Measurements from ENCODE around the gene LIPT2. TPM values are rescaled to one million over a fixed set of nuclear protein-coding genes. Genes with fewer than 3 reads are reported as not detected.

The LIPT2 gene
- polyA plus RNA-seq, 1 of the 3 experiments (the other 2 are of a cell fraction), result 4.6 TPM

- TF ChIP-seq FOXM1 (IDR thresholded peaks at IDR 0.05; ENCODE audit: low read depth) (no peak), CHD2 (IDR thresholded peaks at IDR 0.05; ENCODE audit: low read length, partially characterized antibody) (no peak), TAF1 (IDR thresholded peaks at IDR 0.05; ENCODE audit: borderline replicate concordance, low read depth, low read length) (no peak), PBX3 (IDR thresholded peaks at IDR 0.05) (no peak), MAX (IDR thresholded peaks at IDR 0.05; ENCODE audit: low read depth) (no peak)
Measured at GRCh38 chr11:74460065-74460464, 33.5 kb downstream of the LIPT2 start (continued).

GRCh38 chr11:74459584-74459983, 33.9 kb downstream of the LIPT2 start:
- H3K27me3 ChIP-seq (ENCODE audit: insufficient read depth), result no peaks in the 10 kb centered on the region
- ChIA-PET CTCF (interaction anchor here (1.6 kb wide), 1 partner anchor 111 kb away, joined by 5 read pairs; no protein-coding TSS in a partner anchor), POLR2A (no interaction called here)
- no peaks in the 10 kb centered on the region for H4K20me1 ChIP-seq (ENCODE audit: insufficient read depth)
- H3K4me3 ChIP-seq (ENCODE audit: low read depth in 2 of 2, low read length in 1 of 2), result no peak overlapping the region
- TF ChIP-seq GABPA (IDR thresholded peaks at IDR 0.05; ENCODE audit: low read depth), result no peak
- TF ChIP-seq MAX (IDR thresholded peaks at IDR 0.05; ENCODE audit: low read depth), result no peak
- no peak for TF ChIP-seq FOXJ3 (CRISPR knock-in tag; IDR thresholded peaks at IDR 0.05)
- TF ChIP-seq USF1 (IDR thresholded peaks at IDR 0.05; ENCODE audit: borderline replicate concordance, low read depth), result no peak
- TF ChIP-seq MXI1 (IDR thresholded peaks at IDR 0.05; ENCODE audit: low read depth, low read length), result no peak
- TF ChIP-seq RFX5 (IDR thresholded peaks at IDR 0.05; ENCODE audit: low read length), result no peak
- TF ChIP-seq SMC3 (IDR thresholded peaks at IDR 0.05; ENCODE audit: low read depth, low read length), result no peak
- TF ChIP-seq NRF1 (IDR thresholded peaks at IDR 0.05; ENCODE audit: low read depth, low read length), result no peak
- TF ChIP-seq ZBTB33 (IDR thresholded peaks at IDR 0.05; ENCODE audit: borderline replicate concordance, low read depth), result no peak
- TF ChIP-seq GATA2 (CRISPR knock-in tag; IDR thresholded peaks at IDR 0.05), result no peak
- no peak for TF ChIP-seq USF2 (IDR thresholded peaks at IDR 0.05; ENCODE audit: borderline replicate concordance, low read depth, low read length)
- no peak for TF ChIP-seq RAD21 (IDR thresholded peaks at IDR 0.05; ENCODE audit: low read length)
- H3K27ac ChIP-seq (ENCODE audit: low read depth in 2 of 2, low read length in 1 of 2), result no peak overlapping the region
- no peaks in the 10 kb centered on the region for H3K79me2 ChIP-seq (ENCODE audit: insufficient read depth)
- H3K36me3 ChIP-seq (replicated peaks in 1 of 2; ENCODE audit: control insufficient read depth in 1 of 2, insufficient read depth in 2 of 2, low read length in 1 of 2), result no peaks in the 10 kb centered on the region
- no peaks in the 10 kb centered on the region for H3K4me1 ChIP-seq (ENCODE audit: control insufficient read depth in 1 of 2, insufficient read depth in 2 of 2, low read depth in 1 of 2, low read length in 1 of 2)
- no peak for DNase-seq
- no peaks in the 10 kb centered on the region for H3K9me2 ChIP-seq
- no peaks in the 10 kb centered on the region for H3K9me3 ChIP-seq
- no peak overlapping the region for H2AFZ ChIP-seq (ENCODE audit: low read depth)
- no peak overlapping the region for H3K4me2 ChIP-seq
- no peaks in the 10 kb centered on the region for H3F3A ChIP-seq (replicated peaks; ENCODE audit: insufficient read depth)
- WGBS (ENCODE audit: low lambda C conversion rate), result 0% methylated on average over 1 of the region's 1 CpG
- no peak overlapping the region for H3K9ac ChIP-seq
